Camera-type eye (tissue), 1 donor: ENCODE measurements around the gene CCDC93. TPM values are rescaled to one million over a fixed set of nuclear protein-coding genes. Genes with fewer than 3 reads are reported as not detected.

Source experiments
- total RNA-seq: library from RNA; depleted of rRNA; stranded (reverse); fragments of >200 nt; gene quantifications from one replicate; pipeline ENCODE4 v1.2.3, GENCODE V29; 2014

The CCDC93 gene
- total RNA-seq, result 51.2 TPM

GRCh38 chr2:118013724-118014491, at the start of gene CCDC93:
Gene CCDC93, minus strand, starts transcription at chr2:118014070. Its CDS starts 75 bp downstream, at chr2:118013995.

Other genes with a start within 250 kb of the CCDC93 start
- 86.4 TPM for gene DDX18, start 199.4 kb downstream of the CCDC93 start, total RNA-seq
- gene INSIG2, start 74.4 kb upstream of the CCDC93 start, total RNA-seq, result 31.0 TPM